GM18870 (cell line): ENCODE data around the gene RALGPS1.

Experiments used
- ATAC-seq: cut with Tn5 transposase; IDR thresholded peaks from one replicate; pipeline ENCODE4 v1.9.1; 2021; ENCODE audit warnings: moderate library complexity; ENCODE audit not compliant: unreplicated experiment

The RALGPS1 gene

GRCh38 chr9:127214421-127215267 is 300.1 kb downstream of the RALGPS1 start:
- no peak for ATAC-seq

GRCh38 chr9:127215268-127216209 is 301.0 kb downstream of the RALGPS1 start:
- ATAC-seq = no peak

DNA sequence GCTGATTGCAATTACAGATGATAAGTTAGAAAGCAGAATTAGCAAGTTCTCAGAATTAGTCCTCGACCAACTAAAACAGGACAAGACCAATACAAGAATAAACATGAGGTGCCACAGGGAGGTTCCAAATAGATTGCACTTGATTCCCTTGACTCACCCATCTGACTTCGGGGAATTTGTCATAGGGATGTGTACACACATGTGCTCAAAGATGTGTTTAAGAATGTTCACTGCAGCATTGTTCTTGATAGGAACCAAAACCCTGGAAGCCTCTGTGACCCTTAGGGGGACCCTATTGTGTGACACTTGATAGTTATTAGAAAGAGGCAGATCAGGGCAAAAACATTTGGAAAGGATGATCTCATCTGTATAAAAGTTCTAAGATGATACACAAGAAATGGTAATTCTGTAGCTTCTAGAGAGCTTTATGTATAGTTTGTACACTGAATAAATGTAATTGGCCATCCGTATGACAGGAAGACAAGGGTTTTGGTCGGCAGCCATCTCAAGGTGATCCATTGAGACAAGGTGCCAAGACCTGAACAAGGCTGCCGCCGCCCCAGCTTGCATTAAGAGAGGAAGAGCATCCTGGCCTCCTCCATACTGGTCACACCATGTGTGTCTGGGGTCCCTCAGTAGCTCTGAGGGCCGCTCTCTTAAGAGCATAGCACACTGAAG is 301.8 kb downstream of the RALGPS1 start:
- ATAC-seq = no peak

- no peak for ATAC-seq
Observed at GRCh38 chr9:127216888-127217217, 302.3 kb downstream of the RALGPS1 start.

DNA sequence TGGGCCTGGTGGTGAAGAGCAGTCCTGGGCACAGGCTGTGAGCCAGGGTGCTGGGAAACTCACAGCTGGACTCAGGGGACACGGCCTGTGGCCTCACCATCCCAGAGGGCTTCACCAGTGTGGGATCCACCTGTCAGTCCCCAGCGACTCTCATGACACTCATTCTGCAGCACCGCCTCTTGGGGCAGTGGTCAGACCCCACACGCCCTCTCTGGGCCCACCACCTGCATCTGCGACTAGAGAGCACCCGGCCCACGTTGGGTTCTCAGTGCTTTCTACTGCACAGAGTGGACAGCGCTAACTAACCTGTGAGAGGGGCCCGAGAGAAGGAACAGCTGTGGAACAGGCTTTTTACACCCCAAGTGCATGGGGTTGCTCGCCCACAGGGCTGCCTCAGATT is 304.2 kb downstream of the RALGPS1 start:
- no peak for ATAC-seq

DNA sequence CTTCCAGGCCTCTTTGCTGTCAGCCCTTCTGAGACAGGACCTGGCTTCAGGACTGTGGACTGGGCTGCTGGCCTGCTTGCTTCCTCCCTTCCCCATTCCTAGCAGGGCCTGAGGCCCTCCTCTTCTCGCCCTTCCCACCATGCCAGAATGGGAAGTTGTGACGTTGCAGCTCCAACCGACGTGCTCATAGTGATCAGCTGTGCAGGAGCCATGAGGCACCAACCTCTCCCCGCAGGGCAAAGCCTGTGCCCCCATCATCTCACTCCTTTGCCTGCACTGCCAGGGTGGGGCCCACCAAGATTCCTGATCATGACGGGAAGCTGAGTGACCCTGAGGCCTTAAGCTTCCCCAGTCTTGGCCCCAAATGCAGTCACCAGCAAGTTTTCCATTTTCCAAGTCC is 304.9 kb downstream of the RALGPS1 start:
- no peak for ATAC-seq

DNA sequence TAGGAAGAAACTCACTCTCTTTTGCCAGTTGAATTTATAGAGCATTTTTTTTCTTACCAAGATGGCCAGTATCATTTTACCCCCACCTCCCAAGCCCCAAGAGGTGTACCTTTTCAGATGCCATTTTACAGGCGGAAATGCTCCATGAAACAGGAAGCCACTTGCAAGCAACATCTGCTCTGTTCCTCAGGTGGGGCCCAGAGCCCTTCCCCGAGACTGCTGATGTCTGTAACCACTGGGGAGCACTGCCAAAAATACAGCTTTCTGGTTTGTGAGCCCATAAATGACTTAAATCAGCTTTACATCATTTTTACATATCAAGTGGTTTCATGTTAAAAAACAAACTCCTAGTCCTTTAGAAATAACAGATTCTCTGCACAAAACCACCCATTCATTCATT is 307.1 kb downstream of the RALGPS1 start:
- ATAC-seq = no peak

- ATAC-seq = no peak
Observed at GRCh38 chr9:127222388-127223095, 308.0 kb downstream of the RALGPS1 start.

DNA sequence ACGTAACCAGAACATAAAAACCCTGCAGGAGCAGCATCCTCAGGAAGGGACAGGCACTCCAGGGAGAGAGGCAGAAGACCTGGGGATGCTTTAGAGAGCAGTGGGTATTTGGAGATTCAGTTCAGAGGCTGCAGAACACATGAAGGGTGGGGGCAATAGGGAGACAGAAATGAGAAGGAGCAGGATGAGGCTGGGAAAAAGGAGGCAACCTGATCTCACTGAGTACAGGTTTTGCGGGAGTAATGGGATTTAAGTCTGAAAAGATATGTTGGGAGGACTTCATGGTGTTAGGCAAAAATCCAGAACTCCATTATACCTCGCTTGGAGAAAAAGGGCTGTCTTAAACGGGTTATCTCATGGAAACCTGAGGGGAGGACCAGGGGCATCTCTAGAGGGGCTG is 308.7 kb downstream of the RALGPS1 start:
- ATAC-seq = no peak

DNA sequence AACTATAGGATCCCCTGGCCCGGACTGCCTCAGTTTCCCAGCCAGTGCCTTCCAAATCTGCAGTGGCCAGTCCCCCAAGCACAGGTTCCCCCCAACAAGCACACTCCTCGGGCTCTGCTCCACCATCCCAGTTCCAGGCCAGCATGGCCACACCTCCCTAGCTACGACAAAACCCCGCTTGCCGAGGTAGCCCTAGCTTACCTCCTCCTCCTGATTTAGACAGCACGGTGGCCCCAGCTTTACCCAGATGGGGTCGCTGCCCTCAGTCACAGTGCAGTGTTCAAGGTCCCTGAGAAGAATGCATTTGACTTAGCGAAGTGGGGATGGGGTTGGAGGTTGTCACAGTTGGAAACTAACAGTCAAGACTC is 309.2 kb downstream of the RALGPS1 start:
- no peak for ATAC-seq

- peak; percentile 52 for ATAC-seq
Observed at GRCh38 chr9:127224178-127224882, 309.7 kb downstream of the RALGPS1 start.

DNA sequence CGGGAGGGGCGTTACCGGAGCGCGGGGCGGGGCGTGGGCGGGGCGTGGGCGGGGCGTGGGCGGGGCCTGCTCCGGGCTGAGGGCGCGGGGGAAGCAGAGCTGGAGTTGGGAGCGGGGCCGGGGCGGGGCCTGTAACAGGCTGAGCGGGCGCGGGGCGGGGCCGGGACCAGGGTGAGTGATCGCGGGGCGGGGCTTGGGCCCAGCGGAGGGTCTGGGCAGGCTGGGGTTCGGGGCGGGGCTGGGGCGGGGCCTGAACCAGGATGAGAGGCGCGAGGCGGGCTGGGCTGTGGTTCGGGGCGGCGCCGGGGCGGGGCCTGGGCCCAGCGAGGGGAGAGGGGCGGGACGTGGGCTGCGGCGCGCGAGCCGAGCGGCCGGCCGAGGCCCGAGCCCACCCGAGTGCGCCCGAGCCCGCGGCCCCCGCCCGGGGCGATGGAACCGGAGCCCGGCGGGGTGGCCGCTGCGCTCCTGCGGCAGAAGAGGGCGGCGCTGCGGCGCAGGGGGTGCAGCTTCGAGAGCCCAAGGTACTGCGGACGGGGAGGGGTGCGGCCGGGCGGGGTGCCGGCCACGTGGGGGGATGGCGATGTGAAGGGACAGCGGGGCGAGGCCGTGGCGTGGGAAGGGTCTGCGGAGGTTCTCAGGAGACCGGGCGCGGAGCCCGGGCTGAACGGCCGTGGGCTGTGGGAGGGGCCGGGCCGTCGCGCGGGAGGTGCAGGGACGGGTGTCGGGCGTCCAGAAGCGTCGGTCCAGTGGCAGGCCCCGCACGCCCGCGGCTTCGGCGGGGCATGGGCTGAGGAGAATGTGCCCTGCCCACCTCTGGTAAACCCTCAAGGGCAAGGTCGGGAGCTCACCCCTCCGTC is 310.5 kb downstream of the RALGPS1 start:
- ATAC-seq = no peak

DNA sequence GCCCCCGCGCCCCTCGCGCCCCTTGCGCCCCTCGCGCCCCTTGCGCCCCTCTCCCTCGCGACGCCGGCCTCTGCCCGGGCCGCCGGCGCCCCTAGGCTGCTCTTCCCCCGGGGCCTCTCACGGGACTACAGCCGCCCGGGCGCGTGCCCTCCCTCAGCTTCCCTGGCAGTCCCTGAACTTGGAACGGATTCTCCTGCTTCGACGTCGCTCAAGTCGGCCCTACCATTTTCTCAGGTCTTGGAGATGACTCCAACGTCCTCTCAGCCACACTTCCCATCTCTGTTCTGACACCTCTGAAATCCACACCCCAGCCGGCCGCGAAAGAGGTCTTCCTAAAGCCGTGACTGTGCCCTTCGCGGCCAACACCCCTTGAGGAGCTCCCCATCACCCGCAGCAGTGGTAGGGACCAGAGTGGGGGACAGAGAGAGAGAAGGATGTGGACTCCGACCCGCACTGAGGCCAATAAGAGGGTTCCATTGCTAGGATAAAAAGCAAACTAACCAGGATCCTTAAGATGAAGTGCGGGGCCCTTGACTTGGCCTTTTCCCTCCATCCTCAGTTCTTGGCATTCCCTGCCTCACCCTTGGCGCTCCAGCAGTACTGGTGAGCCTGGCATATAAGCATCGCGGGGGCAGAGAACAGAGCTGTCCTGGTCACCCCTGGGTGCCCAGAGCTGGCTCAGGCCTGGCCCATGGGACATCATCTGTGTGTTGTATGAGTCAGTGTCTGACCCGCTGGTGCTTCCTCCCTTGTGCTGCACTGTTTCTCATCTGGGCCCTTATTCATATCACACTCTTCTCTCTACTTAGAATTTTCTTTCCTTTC is 311.4 kb downstream of the RALGPS1 start:
- ATAC-seq = no peak

GRCh38 chr9:127229691-127230417 is 315.3 kb downstream of the RALGPS1 start:
- ATAC-seq = no peak

DNA sequence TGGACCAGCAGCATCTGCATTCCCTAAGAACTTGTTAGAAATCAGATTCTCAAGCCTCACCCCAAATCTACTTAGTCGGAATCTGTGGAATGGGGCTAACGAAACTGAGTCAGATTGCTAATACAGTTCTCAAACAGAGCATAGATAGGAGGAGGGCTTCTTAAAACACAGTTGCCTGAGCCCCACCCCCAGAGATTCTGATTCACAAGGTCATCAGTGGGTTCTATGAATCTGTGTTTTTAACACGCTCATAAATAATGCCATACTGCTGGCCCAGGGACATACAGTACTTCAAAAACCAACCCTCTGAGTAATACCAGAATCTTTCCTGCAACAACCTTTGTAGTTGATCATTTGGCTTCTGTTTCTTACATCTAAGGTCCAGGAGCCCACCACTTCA is 317.1 kb downstream of the RALGPS1 start:
- ATAC-seq = no peak

DNA sequence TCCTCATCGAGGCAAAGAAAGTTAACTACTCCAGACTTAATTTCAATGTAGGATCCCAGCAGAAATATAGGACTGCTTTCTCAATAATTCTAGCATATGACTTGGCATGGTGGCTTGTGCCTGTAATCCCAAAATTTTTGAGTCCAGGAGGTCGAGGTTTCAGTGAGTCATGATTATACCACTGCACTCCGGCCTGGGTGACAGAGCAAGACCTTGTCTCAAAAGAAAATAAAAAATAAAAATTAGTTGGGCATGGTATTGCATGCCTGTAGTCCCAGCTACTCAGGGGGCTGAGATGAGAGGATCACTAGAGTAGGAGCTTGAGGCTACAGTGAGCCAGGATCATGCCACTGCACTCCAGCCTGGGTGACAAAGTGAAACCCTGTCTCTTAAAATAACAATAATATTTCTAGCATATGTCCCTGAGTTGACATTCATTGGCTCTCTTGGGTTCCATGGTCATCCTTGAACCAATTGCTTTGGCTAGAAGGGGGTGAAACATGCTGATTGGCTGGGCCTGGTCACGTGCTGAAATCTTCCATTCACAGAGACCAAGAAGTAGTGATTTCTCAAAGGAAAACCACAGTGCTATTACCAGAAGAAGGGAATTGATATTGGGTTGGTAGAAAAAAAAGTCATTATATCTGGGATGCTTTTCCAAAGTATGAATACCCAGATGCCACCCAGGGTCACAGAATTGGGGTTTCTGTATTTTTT is 318.4 kb downstream of the RALGPS1 start:
- ATAC-seq = no peak

- ATAC-seq = no peak
Observed at GRCh38 chr9:127233550-127233949, 319.0 kb downstream of the RALGPS1 start.
